Measurements from ENCODE around the gene DENND1B.

DNA sequence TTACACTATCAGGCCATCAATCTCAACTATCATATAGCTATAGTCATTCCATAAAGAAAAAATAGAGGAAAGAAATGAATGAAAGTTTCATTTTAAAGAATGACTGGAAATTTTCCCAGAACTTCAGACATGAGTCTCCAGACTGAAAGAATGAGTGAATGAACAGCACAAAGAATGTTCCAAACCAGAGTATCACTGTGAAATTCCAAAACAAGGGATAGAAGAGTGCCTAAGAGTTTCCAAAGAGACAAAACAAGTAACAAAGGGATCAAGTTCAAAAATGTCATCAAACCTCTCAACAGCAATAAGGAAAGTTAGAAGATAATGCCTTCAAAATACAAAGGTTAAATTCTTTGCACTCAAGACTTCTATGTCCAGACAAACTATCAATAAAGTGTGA is 114.9 kb downstream of the DENND1B start:
- TF ChIP-seq CTCF (conservative IDR thresholded peaks at IDR 0.05) = no peak
- TF ChIP-seq EZH2 (IDR thresholded peaks at IDR 0.05; ENCODE audit: low read depth) = no peak
